ENCODE data around the gene LRRIQ4.

LRRIQ4 gene

GRCh38 chr3:169781209-169781855 lies 31.3 kb upstream of the LRRIQ4 start:
- H3K4me3 Mint-ChIP-seq: peak overlapping the region; percentile 45 to 56

GRCh38 chr3:169787120-169787519 lies 25.6 kb upstream of the LRRIQ4 start:
- DNase-seq (no peak), ATAC-seq (replicated peaks) (no peak)
- Mint-ChIP-seq H3K4me3 (no peak overlapping the region), H3K27me3 (no peaks in the 10 kb centered on the region), H3K27ac (no peak overlapping the region), H3K4me1 (ENCODE audit: low read depth in 2 of 2) (peaks cover 0 to 6% of the 10 kb centered on the region in 2 donors), H3K36me3 (ENCODE audit: insufficient read depth) (peaks cover 69% of the 10 kb centered on the region), H3K9me3 (no peaks in the 10 kb centered on the region)

More at GRCh38 chr3:169781209-169781855, 31.3 kb upstream of the LRRIQ4 start:
- Mint-ChIP-seq H3K36me3 (ENCODE audit: insufficient read depth) (peaks cover 74% of the 10 kb centered on the region), H3K27me3 (no peaks in the 10 kb centered on the region), H3K4me1 (ENCODE audit: low read depth in 2 of 2) (peaks cover 29 to 45% of the 10 kb centered on the region in 2 donors), H3K27ac (peak overlapping the region; percentile 44 to 68), H3K9me3 (no peaks in the 10 kb centered on the region)
- DNase-seq: no peak
- no peak for ATAC-seq (replicated peaks)

GRCh38 chr3:169787791-169788190 lies 24.9 kb upstream of the LRRIQ4 start:
- H3K4me3 Mint-ChIP-seq: no peak overlapping the region
- ATAC-seq (replicated peaks) (no peak), DNase-seq (no peak)
- H3K27ac Mint-ChIP-seq: peak overlapping the region in 1 of 2 donors; percentile 55
- H3K36me3 Mint-ChIP-seq (ENCODE audit: insufficient read depth): peaks cover 63% of the 10 kb centered on the region
- H3K9me3 Mint-ChIP-seq: no peaks in the 10 kb centered on the region
- H3K27me3 Mint-ChIP-seq: no peaks in the 10 kb centered on the region
- peaks cover 0 to 3% of the 10 kb centered on the region in 2 donors for H3K4me1 Mint-ChIP-seq (ENCODE audit: low read depth in 2 of 2)

- no peaks in the 10 kb centered on the region for H3K9me3 Mint-ChIP-seq
- peaks cover 43% of the 10 kb centered on the region for H3K36me3 Mint-ChIP-seq (ENCODE audit: insufficient read depth)
- peak overlapping the region in 1 of 2 donors; percentile 65 for H3K27ac Mint-ChIP-seq
- peaks cover 0 to 3% of the 10 kb centered on the region in 2 donors for H3K4me1 Mint-ChIP-seq (ENCODE audit: low read depth in 2 of 2)
- no peaks in the 10 kb centered on the region for H3K27me3 Mint-ChIP-seq
- no peak overlapping the region for H3K4me3 Mint-ChIP-seq
- ATAC-seq (replicated peaks) (no peak), DNase-seq (no peak)
Measured at GRCh38 chr3:169790219-169790618, 22.5 kb upstream of the LRRIQ4 start.

- DNase-seq (no peak), ATAC-seq (replicated peaks) (peak; percentile 43)
- Mint-ChIP-seq H3K4me1 (ENCODE audit: low read depth in 2 of 2) (peaks cover 0 to 3% of the 10 kb centered on the region in 2 donors), H3K27ac (peak overlapping the region in 1 of 2 donors; percentile 65), H3K9me3 (no peaks in the 10 kb centered on the region), H3K27me3 (no peaks in the 10 kb centered on the region), H3K36me3 (ENCODE audit: insufficient read depth) (peaks cover 38% of the 10 kb centered on the region), H3K4me3 (no peak overlapping the region)
Measured at GRCh38 chr3:169790687-169791429, 21.8 kb upstream of the LRRIQ4 start.

- H3K9me3 Mint-ChIP-seq: no peaks in the 10 kb centered on the region
- ATAC-seq (replicated peaks) (no peak), DNase-seq (no peak)
- H3K36me3 Mint-ChIP-seq (ENCODE audit: insufficient read depth): peaks cover 23% of the 10 kb centered on the region
- peaks cover 0 to 3% of the 10 kb centered on the region in 2 donors for H3K4me1 Mint-ChIP-seq (ENCODE audit: low read depth in 2 of 2)
- no peak overlapping the region for H3K27ac Mint-ChIP-seq
- H3K27me3 Mint-ChIP-seq: no peaks in the 10 kb centered on the region
- no peak overlapping the region for H3K4me3 Mint-ChIP-seq
Measured at GRCh38 chr3:169792359-169792758, 20.3 kb upstream of the LRRIQ4 start.

- DNase-seq: no peak
- no peak for ATAC-seq (replicated peaks)
- no peaks in the 10 kb centered on the region for H3K27me3 Mint-ChIP-seq
- H3K27ac Mint-ChIP-seq: no peak overlapping the region
- no peaks in the 10 kb centered on the region for H3K36me3 Mint-ChIP-seq (ENCODE audit: insufficient read depth)
- no peaks in the 10 kb centered on the region for H3K9me3 Mint-ChIP-seq
- no peak overlapping the region for H3K4me3 Mint-ChIP-seq
- no peaks in the 10 kb centered on the region for H3K4me1 Mint-ChIP-seq (ENCODE audit: low read depth in 2 of 2)
Measured at GRCh38 chr3:169804681-169805080, 8.0 kb upstream of the LRRIQ4 start.

- Mint-ChIP-seq H3K27ac (no peak overlapping the region), H3K4me1 (ENCODE audit: low read depth in 2 of 2) (peaks cover 19 to 21% of the 10 kb centered on the region in 2 donors), H3K27me3 (peaks cover 0 to 8% of the 10 kb centered on the region in 2 donors), H3K9me3 (no peaks in the 10 kb centered on the region), H3K4me3 (no peak overlapping the region), H3K36me3 (ENCODE audit: insufficient read depth) (peaks cover 13% of the 10 kb centered on the region)
- DNase-seq (no peak), ATAC-seq (replicated peaks) (no peak)
Measured at GRCh38 chr3:169809230-169809795, 3.4 kb upstream of the LRRIQ4 start.

- DNase-seq (no peak), ATAC-seq (replicated peaks) (peak; percentile 2)
- Mint-ChIP-seq H3K27ac (no peak overlapping the region), H3K27me3 (peaks cover 0 to 19% of the 10 kb centered on the region in 2 donors), H3K9me3 (peaks cover 0 to 6% of the 10 kb centered on the region in 2 donors), H3K4me1 (ENCODE audit: low read depth in 2 of 2) (peaks cover 21 to 22% of the 10 kb centered on the region in 2 donors), H3K36me3 (ENCODE audit: insufficient read depth) (peaks cover 19% of the 10 kb centered on the region), H3K4me3 (peak overlapping the region; percentile 89 to 92)
Measured at GRCh38 chr3:169811631-169812331, 889 bp upstream of the LRRIQ4 start.

GRCh38 chr3:169813278-169813677 lies 608 bp downstream of the LRRIQ4 start:
- H3K27me3 Mint-ChIP-seq: peaks cover 10 to 26% of the 10 kb centered on the region in 2 donors
- peaks cover 21 to 22% of the 10 kb centered on the region in 2 donors for H3K4me1 Mint-ChIP-seq (ENCODE audit: low read depth in 2 of 2)
- DNase-seq (no peak), ATAC-seq (replicated peaks) (no peak)
- H3K27ac Mint-ChIP-seq: peak overlapping the region; percentile 73 to 89
- peaks cover 0 to 6% of the 10 kb centered on the region in 2 donors for H3K9me3 Mint-ChIP-seq
- peak overlapping the region; percentile 89 to 92 for H3K4me3 Mint-ChIP-seq
- H3K36me3 Mint-ChIP-seq (ENCODE audit: insufficient read depth): peaks cover 19% of the 10 kb centered on the region

- DNase-seq: peak; percentile 71 to 73 (median 72)
- Mint-ChIP-seq H3K27me3 (peaks cover 13 to 31% of the 10 kb centered on the region in 2 donors), H3K9me3 (peaks cover 0 to 6% of the 10 kb centered on the region in 2 donors), H3K4me1 (ENCODE audit: low read depth in 2 of 2) (peaks cover 21 to 22% of the 10 kb centered on the region in 2 donors), H3K4me3 (peak overlapping the region; percentile 89 to 92), H3K27ac (peak overlapping the region; percentile 73 to 89), H3K36me3 (ENCODE audit: insufficient read depth) (peaks cover 19% of the 10 kb centered on the region)
- ATAC-seq (replicated peaks): peak; percentile 85
Measured at GRCh38 chr3:169813757-169814517, 1.3 kb downstream of the LRRIQ4 start.

- peaks cover 19% of the 10 kb centered on the region for H3K36me3 Mint-ChIP-seq (ENCODE audit: insufficient read depth)
- H3K4me3 Mint-ChIP-seq: no peak overlapping the region
- DNase-seq (no peak), ATAC-seq (replicated peaks) (no peak)
- H3K9me3 Mint-ChIP-seq: peaks cover 0 to 6% of the 10 kb centered on the region in 2 donors
- peaks cover 18 to 40% of the 10 kb centered on the region in 2 donors for H3K27me3 Mint-ChIP-seq
- no peak overlapping the region for H3K27ac Mint-ChIP-seq
- peaks cover 21 to 22% of the 10 kb centered on the region in 2 donors for H3K4me1 Mint-ChIP-seq (ENCODE audit: low read depth in 2 of 2)
Measured at GRCh38 chr3:169815590-169816150, 3.0 kb downstream of the LRRIQ4 start.
